Sigmoid colon (tissue), 7 donors: ENCODE data around the gene KDM5C. TPM values are rescaled to one million over a fixed set of nuclear protein-coding genes. Genes with fewer than 3 reads are reported as not detected.

ENCODE experiments used
- DNase-seq: peaks from one replicate; pipeline ENCODE4 v3.0.0-alpha.2; 2019
- H3K27ac ChIP-seq, 4 donors: fragments of 200-600 bp; sonication (generic); one replicate each; pipeline ENCODE4 v1.5.1; 2016 to 2019; ENCODE audit warnings: mild to moderate bottlenecking in 1 of 4
- H3K27me3 ChIP-seq, 3 donors: fragments of 200-600 bp; sonication (generic); one replicate each; pipeline ENCODE4 v1.5.1; 2019; ENCODE audit warnings: mild to moderate bottlenecking in 1 of 3
- H3K36me3 ChIP-seq, 4 donors: fragments of 200-600 bp; sonication (generic); one replicate each; pipeline ENCODE4 v1.5.1; 2016 to 2019
- H3K4me1 ChIP-seq, 4 donors: fragments of 200-600 bp; sonication (generic); one replicate each; pipeline ENCODE4 v1.5.1; 2017 to 2019
- H3K4me3 ChIP-seq, 4 donors: fragments of 200-600 bp; sonication (generic); one replicate each; pipeline ENCODE4 v1.5.1; 2017 to 2019; ENCODE audit warnings: mild to moderate bottlenecking in 2 of 4, moderate library complexity in 1 of 4
- H3K9me3 ChIP-seq, 4 donors: fragments of 200-600 bp in 3 of 4; sonication (generic) in 3 of 4; one replicate each; pipeline versions ENCODE4 v1.5.1 to v1.6.1; 2013 to 2019
- EP300 ChIP-seq, 4 donors: sonication (generic); formaldehyde crosslinking; IDR thresholded peaks; one replicate each; pipeline ENCODE4 v1.6.1; 2017; ENCODE audit warnings: antibody characterized with exemption in 4 of 4
- POLR2A ChIP-seq, 2 donors: fragments of 450-650 bp; IDR thresholded peaks; one replicate each; pipeline ENCODE4 v1.6.1; 2016; ENCODE audit warnings: antibody characterized with exemption in 2 of 2, mild to moderate bottlenecking in 2 of 2, moderate library complexity in 2 of 2
- POLR2AphosphoS5 ChIP-seq, 4 donors: sonication (generic); formaldehyde crosslinking; IDR thresholded peaks; one replicate each; pipeline ENCODE4 v1.6.1; 2017; ENCODE audit warnings: antibody characterized with exemption in 4 of 4
- WGBS, 2 donors: extraction: QIAGEN DNeasy Blood & Tissue Kit; methylation state at CpG; one replicate each; pipeline ENCODE4 v1.1.7; 2013; 5-methylcytosine and 5-hydroxymethylcytosine counted together
- intact Hi-C: fragments of 100-400 bp; cut with DNase I; formaldehyde crosslinking; loops from one replicate; pipeline ENCODE4 v1.15.1; 2023
- polyA plus RNA-seq, 3 donors: library from polyadenylated mRNA; stranded (reverse); fragments of 200-250 nt; gene quantifications; one replicate each; pipeline ENCODE4 v1.2.3, GENCODE V29; 2013
- total RNA-seq, 4 donors: library from RNA; depleted of rRNA; stranded (reverse); fragments of >200 nt; gene quantifications; one replicate each; pipeline ENCODE4 v1.1.0, GENCODE V29; 2016
- TF ChIP-seq, protein P1 (sequence below), 4 experiments: fragments of 450-650 bp in 3 of 4; fragments of 200-600 bp in 1 of 4; IDR thresholded peaks; one replicate each; pipeline ENCODE4 v1.5.1; 2016 to 2019; ENCODE audit warnings: antibody characterized with exemption in 4 of 4, mild to moderate bottlenecking in 3 of 4, moderate library complexity in 2 of 4
- donor health status: healthy with polysubstance abuse.
- donor health status: Bipolar disorder and iron deficiency.
- donor health status: healthy.

KDM5C gene
- total and polyA plus RNA-seq, 7 donors: 15.6 to 73.4 (median 42.1) TPM

DNA sequence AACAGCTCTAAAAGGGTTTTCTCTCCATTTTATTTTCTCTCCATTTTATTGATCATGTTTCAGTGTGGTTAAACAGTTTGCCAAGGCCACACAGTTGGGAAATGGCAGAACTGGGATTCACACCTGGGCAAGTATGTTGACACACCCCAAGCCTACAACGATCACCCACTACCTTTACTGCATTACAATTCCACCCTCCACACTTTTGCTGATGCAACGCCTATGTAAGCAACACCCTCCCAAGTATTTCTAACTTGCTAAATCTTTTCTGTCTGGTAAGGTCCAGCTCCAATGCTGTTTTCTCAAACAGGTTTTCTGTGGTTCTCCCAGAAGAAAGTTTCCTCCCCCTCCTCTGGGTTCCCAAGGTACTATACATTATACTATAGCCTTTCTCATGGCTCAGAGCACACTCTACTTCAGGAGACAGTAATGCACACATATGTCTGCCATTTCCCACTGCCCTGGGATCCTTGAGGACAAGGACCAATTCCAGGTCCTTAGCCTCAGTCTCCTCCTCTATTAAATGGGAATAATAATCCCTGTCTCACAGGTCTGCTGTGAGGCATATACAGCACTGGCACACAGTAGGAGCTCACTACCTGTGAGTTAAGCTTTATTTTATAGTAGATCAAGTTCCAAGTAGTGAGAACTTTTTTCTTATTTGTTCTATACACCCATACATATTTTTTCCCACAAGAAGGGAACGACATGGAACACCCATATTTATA, 28.4 kb upstream of the KDM5C start:
- intact Hi-C loops: no loop called here
- no peak for DNase-seq
- Histone ChIP-seq H3K9me3 (no peaks in the 10 kb centered on the region), H3K4me1 (no peaks in the 10 kb centered on the region), H3K4me3 (no peak overlapping the region), H3K27me3 (no peaks in the 10 kb centered on the region), H3K36me3 (peaks cover 0 to 20% (median 0%) of the 10 kb centered on the region in 4 donors), H3K27ac (no peak overlapping the region)
- TF ChIP-seq POLR2AphosphoS5 (IDR thresholded peaks at IDR 0.05) (no peak), EP300 (IDR thresholded peaks at IDR 0.05) (no peak), POLR2A (IDR thresholded peaks at IDR 0.05) (no peak)
- TF ChIP-seq, protein P1, sequence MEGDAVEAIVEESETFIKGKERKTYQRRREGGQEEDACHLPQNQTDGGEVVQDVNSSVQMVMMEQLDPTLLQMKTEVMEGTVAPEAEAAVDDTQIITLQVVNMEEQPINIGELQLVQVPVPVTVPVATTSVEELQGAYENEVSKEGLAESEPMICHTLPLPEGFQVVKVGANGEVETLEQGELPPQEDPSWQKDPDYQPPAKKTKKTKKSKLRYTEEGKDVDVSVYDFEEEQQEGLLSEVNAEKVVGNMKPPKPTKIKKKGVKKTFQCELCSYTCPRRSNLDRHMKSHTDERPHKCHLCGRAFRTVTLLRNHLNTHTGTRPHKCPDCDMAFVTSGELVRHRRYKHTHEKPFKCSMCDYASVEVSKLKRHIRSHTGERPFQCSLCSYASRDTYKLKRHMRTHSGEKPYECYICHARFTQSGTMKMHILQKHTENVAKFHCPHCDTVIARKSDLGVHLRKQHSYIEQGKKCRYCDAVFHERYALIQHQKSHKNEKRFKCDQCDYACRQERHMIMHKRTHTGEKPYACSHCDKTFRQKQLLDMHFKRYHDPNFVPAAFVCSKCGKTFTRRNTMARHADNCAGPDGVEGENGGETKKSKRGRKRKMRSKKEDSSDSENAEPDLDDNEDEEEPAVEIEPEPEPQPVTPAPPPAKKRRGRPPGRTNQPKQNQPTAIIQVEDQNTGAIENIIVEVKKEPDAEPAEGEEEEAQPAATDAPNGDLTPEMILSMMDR (IDR thresholded peaks at IDR 0.05): no peak
- 48 to 73% methylated on average over 3 of the region's 3 CpGs for WGBS, 2 donors

DNA sequence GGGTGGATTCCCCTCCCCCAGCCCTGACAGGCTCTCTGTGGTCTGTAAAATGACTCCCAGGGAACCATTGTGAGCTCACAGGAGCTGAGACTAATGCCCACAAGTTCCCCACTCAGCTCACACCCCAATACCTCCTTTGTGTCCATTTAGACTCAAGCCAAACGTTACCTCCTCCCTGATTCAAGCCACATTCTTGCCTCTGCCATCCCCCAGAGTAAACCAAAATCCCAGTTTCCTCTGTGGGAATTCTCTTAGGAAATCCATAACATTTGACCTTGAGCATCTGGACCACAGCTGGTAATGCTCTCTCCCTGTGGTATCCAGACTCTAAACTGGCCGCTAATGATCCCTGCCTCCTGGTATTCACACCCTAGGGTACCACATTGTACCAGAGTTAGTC, 26.3 kb upstream of the KDM5C start:
- 74 to 81% methylated on average over 2 of the region's 2 CpGs for WGBS, 2 donors
- H3K4me1 ChIP-seq: no peaks in the 10 kb centered on the region
- no peak overlapping the region for H3K4me3 ChIP-seq
- intact Hi-C loops: no loop called here
- no peak for DNase-seq
- no peaks in the 10 kb centered on the region for H3K27me3 ChIP-seq
- no peak overlapping the region for H3K27ac ChIP-seq
- no peaks in the 10 kb centered on the region for H3K9me3 ChIP-seq
- no peak for TF ChIP-seq POLR2AphosphoS5 (IDR thresholded peaks at IDR 0.05)
- TF ChIP-seq EP300 (IDR thresholded peaks at IDR 0.05): no peak
- no peak for TF ChIP-seq POLR2A (IDR thresholded peaks at IDR 0.05)
- TF ChIP-seq, protein P1 (IDR thresholded peaks at IDR 0.05): no peak
- H3K36me3 ChIP-seq: peaks cover 0 to 38% (median 0%) of the 10 kb centered on the region in 4 donors

DNA sequence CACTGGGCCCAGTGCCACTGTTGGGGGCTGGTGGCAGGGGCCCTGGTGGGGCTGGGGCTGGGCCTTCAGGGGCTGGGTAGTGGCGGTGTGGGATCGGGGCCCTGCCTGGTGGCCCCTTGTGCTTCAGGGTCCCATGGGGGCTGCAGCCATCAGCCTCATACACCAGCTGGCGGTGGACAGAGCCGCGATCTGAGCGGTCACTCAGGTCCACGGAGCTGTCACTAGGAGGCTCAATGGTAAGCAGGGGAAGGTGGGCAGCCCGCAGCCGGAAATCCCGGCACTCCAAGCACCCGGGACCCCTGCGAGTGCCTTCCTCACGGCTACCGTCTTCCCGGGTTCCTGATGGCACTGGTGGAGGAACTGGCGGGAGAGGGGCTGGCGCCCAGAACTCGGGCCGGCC, 25.5 kb upstream of the KDM5C start:
- no peaks in the 10 kb centered on the region for H3K27me3 ChIP-seq
- intact Hi-C loops: no loop called here

DNA sequence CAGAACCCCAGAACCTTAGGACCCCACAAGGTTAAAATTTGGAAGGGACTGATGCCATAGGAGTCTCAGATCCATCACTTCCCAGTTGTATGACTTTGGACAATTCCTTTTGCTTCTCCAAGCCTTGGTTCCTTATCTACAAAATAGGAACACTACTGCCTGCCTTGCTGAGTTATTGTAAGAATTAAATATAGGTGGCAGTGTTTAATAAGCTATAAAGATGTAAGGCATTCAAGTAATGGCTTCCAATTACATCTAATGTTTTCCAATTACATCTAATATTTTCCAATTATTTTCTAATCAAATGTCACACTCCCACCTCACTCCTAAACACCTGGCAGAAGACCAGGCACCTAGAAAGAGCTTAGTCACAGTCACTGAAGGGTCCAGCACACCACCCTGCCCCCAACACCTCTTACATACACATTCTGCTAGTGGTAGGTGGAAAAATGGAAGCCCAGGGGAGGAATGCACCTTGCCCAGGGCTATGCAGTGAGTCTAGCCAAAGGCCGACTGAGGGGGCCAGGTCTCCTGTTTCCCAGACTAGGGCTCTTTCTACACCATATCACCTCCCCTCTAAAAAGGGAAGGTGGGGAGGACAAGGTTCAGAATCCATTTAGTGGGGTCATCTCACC, 24.5 kb upstream of the KDM5C start:
- H3K27ac ChIP-seq: no peak overlapping the region
- no peaks in the 10 kb centered on the region for H3K4me1 ChIP-seq
- H3K36me3 ChIP-seq: peaks cover 0 to 39% (median 0%) of the 10 kb centered on the region in 4 donors
- DNase-seq: no peak
- intact Hi-C loops: no loop called here
- no peaks in the 10 kb centered on the region for H3K9me3 ChIP-seq
- H3K27me3 ChIP-seq: no peaks in the 10 kb centered on the region
- WGBS, 2 donors: 81 to 100% methylated on average over 1 of the region's 1 CpG
- TF ChIP-seq POLR2A (IDR thresholded peaks at IDR 0.05) (no peak), EP300 (IDR thresholded peaks at IDR 0.05) (no peak), POLR2AphosphoS5 (IDR thresholded peaks at IDR 0.05) (no peak)
- TF ChIP-seq, protein P1 (IDR thresholded peaks at IDR 0.05): no peak
- H3K4me3 ChIP-seq: no peak overlapping the region

More for the DNA sequence above, 25.5 kb upstream of the KDM5C start:
- Histone ChIP-seq H3K9me3 (no peaks in the 10 kb centered on the region), H3K4me3 (no peak overlapping the region), H3K4me1 (no peaks in the 10 kb centered on the region), H3K36me3 (peaks cover 0 to 42% (median 0%) of the 10 kb centered on the region in 4 donors), H3K27ac (no peak overlapping the region)
- 97% methylated on average over 19 of the region's 19 CpGs for WGBS, 2 donors
- DNase-seq: no peak
- TF ChIP-seq POLR2A (IDR thresholded peaks at IDR 0.05): no peak
- TF ChIP-seq POLR2AphosphoS5 (IDR thresholded peaks at IDR 0.05): no peak
- TF ChIP-seq, protein P1 (IDR thresholded peaks at IDR 0.05): no peak
- no peak for TF ChIP-seq EP300 (IDR thresholded peaks at IDR 0.05)
